ENCODE data around the gene ZNF74. TPM values are rescaled to one million over a fixed set of nuclear protein-coding genes. Genes with fewer than 3 reads are reported as not detected.
A peak's percentile ranks its signal among the peaks of the same experiment; 100 is the strongest.
"Not testable (repeated sequence)": the region's sequence is repeated elsewhere in the genome, so short reads cannot be mapped to it uniquely, and the experiment has no call there.

Gene ZNF74
- total RNA-seq, 1 donor, result 1.2 TPM

DNA sequence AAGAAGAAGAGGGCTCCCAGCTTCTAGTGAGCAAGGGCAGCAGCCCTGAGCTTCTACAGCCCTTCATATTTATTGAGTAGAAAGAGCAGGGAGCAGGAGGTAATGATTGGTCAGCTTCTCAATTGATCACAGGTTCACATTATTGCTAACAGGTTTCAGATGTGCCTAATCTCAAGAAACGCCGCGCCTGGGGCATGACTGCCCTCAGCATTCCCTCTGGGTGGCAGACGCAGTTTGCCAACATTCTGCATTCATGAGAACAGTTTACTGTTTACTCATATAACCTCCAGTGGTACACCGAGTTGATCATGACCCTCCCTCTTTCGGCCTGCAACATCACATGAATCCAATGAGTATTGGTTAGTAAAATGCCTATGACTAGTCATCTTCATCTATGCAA lies 4.7 kb upstream of the ZNF74 start:
- H3K4me1 ChIP-seq (ENCODE audit: insufficient read depth, low read length), result peaks cover 11% of the 10 kb centered on the region
- H3K9me3 ChIP-seq (ENCODE audit: low read depth, low read length), result no peaks in the 10 kb centered on the region
- no peaks in the 10 kb centered on the region for H3K27me3 ChIP-seq (ENCODE audit: insufficient read depth, low read length)
- no peak overlapping the region for H3K4me3 ChIP-seq (ENCODE audit: low read length)

DNA sequence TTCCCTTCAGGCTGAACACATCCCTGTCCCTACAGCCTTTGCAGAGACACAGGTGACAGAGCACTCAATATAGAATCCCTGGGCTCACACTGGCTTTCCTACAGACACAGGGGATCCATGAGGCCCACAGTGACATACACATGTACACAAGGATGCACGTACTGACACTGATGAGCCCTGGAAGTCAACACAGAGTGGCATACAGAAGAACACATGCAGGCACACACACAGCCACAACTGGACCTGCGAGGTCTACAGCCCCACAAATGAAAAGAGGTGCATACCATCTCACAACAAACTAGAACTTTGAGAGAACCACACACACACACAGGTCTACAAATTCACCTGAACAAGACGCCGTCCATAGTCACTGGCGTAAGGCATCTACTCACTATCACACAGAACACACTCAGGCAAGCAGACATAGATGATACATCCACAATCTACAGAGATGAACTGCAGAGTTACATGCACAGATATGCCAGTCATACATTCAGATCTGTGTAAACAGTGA lies 3.5 kb upstream of the ZNF74 start:
- peaks cover 23% of the 10 kb centered on the region for H3K4me1 ChIP-seq (ENCODE audit: insufficient read depth, low read length)
- no peak overlapping the region for H3K4me3 ChIP-seq (ENCODE audit: low read length)
- H3K27me3 ChIP-seq (ENCODE audit: insufficient read depth, low read length), result no peaks in the 10 kb centered on the region
- H3K9me3 ChIP-seq (ENCODE audit: low read depth, low read length), result no peaks in the 10 kb centered on the region

DNA sequence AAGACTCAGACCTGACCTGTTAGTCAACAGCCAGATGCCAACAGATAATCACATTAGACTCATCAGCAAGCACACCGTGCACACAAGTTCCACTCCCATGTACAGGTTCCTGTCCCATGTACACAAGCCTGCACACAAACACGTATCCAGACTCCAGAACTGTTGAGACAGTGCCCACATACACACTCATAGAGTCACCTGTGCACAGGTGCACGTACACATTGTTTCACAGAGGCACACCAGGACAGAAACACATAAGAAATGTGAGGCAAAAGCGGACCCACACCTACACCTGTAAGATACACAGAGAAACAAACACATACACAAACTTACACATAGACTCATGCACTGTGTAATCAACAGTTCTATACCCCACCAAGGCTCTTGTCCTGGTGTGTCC lies 2.7 kb upstream of the ZNF74 start:
- H3K9me3 ChIP-seq (ENCODE audit: low read depth, low read length), result no peaks in the 10 kb centered on the region
- H3K27me3 ChIP-seq (ENCODE audit: insufficient read depth, low read length), result no peaks in the 10 kb centered on the region
- no peak overlapping the region for H3K4me3 ChIP-seq (ENCODE audit: low read length)

DNA sequence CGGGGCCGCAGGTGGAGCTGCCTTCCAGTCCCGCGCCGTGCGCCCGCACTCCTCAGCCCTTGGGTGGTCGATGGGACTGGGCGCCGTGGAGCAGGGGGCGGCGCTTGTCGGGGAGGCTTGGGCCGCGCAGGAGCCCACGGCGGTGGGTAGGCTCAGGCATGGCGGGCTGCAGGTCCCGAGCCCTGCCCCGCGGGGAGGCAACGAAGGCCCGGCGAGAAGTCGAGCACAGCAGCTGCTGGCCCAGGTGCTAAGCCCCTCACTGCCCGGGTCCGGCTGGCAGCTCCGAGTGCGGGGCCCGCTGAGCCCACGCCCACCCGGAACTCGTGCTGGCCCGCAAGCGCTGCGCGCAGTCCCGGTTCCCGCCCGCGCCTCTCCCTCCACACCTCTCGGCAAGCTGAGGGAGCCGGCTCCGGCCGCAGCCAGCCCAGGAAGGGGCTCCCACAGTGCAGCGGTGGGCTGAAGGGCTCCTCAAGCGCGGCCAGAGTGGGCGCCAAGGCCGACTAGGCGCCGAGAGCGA lies 1.5 kb upstream of the ZNF74 start:
- H3K9me3 ChIP-seq (ENCODE audit: low read depth, low read length); H3K4me3 ChIP-seq (ENCODE audit: low read length); H3K27me3 ChIP-seq (ENCODE audit: insufficient read depth, low read length): not testable (repeated sequence)
- peaks cover 30% of the 10 kb centered on the region for H3K4me1 ChIP-seq (ENCODE audit: insufficient read depth, low read length)

More for the DNA sequence above, 2.7 kb upstream of the ZNF74 start:
- H3K4me1 ChIP-seq (ENCODE audit: insufficient read depth, low read length), result peaks cover 30% of the 10 kb centered on the region

DNA sequence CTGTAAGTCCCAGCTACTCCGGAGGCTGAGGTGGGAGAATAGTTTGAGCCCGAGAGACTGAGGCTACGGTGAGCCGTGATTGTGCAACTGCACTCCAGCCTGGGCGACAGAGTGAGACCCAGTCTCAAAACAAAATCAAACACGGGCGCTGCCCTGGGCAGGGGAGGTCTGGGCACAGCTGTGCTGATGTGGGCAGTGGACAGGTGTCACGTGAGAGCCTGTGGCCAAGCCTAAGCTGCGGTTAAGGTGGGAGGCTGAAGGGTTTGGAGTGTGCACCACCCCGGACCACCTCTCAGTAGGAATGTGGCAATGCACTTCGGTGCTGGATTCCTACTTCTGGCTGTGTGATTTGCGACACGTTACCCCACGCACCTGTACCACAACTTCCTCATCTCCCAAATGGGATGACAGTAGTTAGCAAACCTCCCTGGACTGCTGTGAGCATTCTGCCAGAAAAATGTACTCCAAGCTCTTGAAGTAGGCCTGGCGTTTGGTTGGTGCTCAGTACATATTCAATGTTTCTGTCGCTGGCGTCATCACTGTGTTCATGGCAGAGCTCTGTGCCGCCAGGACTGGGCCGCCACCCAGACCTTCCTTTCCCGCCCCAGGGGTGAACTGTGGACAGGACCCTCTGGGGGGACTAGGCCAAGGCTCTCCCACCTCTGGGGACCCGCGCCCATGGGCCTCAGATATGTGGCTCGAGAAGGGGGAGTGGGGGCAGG lies 807 bp upstream of the ZNF74 start:
- Histone ChIP-seq H3K27me3 (ENCODE audit: insufficient read depth, low read length) (no peaks in the 10 kb centered on the region), H3K4me1 (ENCODE audit: insufficient read depth, low read length) (peaks cover 30% of the 10 kb centered on the region), H3K4me3 (ENCODE audit: low read length) (peak overlapping the region; percentile 70), H3K9me3 (ENCODE audit: low read depth, low read length) (no peaks in the 10 kb centered on the region)

DNA sequence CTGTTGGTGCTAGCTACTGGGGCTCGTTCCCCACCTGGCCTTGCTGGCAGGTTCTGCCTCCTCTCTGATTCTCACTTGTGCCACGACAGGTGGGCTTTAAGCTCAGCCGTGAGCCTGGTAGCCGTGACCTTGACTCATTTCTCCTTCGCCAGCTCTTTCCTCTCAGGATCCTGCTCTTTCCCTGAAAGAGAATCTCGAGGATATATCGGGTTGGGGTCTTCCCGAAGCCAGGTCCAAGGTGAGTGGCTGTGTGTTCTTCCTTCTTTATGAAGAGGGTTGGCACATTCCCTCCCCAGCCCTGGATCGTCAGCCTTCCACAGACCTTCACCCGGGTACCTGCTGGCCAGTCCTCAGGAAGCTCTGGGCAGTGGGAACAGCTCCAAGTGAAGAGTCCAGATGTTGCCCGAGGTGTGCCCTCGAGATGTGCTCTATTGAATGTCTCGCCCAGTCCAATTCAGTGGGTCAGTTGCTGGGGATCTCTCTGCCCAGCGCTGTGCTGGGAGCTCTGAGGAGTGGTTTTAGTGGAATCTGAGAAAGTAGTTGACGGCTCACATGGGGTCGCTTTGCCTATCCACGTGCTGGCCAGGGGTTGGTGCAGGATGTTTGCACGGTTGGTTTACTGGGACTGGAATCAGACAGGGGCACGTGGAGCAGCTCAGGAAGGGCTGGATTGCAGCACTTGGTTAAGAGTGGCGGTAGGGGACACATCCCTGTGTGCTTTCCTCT lies 1.4 kb downstream of the ZNF74 start:
- Histone ChIP-seq H3K4me3 (ENCODE audit: low read length) (no peak overlapping the region), H3K4me1 (ENCODE audit: insufficient read depth, low read length) (peaks cover 30% of the 10 kb centered on the region), H3K27me3 (ENCODE audit: insufficient read depth, low read length) (no peaks in the 10 kb centered on the region), H3K9me3 (ENCODE audit: low read depth, low read length) (no peaks in the 10 kb centered on the region)

DNA sequence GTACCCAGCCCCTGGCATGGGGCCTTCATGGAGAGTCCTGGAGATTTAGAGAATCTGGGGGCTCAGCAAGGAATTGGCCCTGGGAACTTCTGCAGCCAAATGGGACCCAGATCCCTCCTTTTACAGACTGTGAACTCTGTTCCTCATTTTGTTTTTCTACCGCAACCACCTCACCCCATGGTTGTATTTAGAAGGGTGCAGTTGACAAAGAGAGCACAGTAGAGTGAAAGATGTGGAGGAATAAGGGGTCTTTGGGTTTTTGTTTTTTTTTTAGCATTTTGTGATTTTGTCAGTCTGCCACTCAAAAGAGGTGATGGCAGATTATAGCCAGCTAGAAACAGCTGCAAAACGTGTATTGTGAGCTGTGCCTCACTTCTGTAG lies 1.9 kb downstream of the ZNF74 start:
- no peaks in the 10 kb centered on the region for H3K27me3 ChIP-seq (ENCODE audit: insufficient read depth, low read length)
- H3K4me3 ChIP-seq (ENCODE audit: low read length), result no peak overlapping the region
- no peaks in the 10 kb centered on the region for H3K9me3 ChIP-seq (ENCODE audit: low read depth, low read length)
- H3K4me1 ChIP-seq (ENCODE audit: insufficient read depth, low read length), result peaks cover 30% of the 10 kb centered on the region

DNA sequence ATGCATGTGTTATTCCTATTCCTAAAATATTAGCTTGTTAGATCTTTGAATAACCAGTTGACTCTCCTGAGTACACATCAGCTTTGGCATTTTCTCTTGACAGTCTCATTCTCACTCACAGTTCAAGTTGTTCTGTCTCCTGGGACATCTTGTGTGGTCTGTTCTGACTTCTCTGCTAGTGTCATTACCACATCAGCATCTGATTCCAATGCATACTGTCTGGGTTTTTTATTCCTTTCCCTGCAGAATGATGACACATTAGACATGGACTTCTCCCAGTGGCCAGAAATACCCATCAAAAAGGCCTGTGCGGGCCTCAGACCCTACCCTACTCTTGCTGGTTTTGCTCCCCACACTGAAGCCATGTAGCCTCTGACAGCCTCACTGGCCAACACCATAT lies 2.7 kb downstream of the ZNF74 start:
- Histone ChIP-seq H3K9me3 (ENCODE audit: low read depth, low read length) (no peaks in the 10 kb centered on the region), H3K4me3 (ENCODE audit: low read length) (no peak overlapping the region), H3K27me3 (ENCODE audit: insufficient read depth, low read length) (no peaks in the 10 kb centered on the region), H3K4me1 (ENCODE audit: insufficient read depth, low read length) (peaks cover 30% of the 10 kb centered on the region)

DNA sequence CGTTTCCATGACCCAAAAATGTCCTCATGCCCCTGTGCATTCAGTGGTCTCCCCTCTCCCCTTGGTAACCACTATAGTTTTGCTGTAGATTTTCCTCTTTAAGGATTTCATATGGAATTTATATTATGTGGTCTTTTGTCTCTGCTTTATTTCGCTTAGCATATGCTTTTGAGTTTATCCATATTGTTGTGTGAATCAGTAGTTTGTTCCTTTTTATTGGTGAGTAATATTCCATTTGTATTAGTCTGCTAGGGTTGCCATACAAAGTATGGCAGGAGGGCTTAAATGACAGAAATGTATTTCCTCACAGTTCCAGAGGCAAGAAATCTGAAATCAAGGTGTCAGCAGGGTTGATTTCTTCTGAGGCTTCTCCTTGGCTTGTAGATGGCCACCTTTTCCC lies 3.5 kb downstream of the ZNF74 start:
- Histone ChIP-seq H3K27me3 (ENCODE audit: insufficient read depth, low read length) (no peaks in the 10 kb centered on the region), H3K4me3 (ENCODE audit: low read length) (no peak overlapping the region), H3K9me3 (ENCODE audit: low read depth, low read length) (no peaks in the 10 kb centered on the region), H3K4me1 (ENCODE audit: insufficient read depth, low read length) (peaks cover 30% of the 10 kb centered on the region)

DNA sequence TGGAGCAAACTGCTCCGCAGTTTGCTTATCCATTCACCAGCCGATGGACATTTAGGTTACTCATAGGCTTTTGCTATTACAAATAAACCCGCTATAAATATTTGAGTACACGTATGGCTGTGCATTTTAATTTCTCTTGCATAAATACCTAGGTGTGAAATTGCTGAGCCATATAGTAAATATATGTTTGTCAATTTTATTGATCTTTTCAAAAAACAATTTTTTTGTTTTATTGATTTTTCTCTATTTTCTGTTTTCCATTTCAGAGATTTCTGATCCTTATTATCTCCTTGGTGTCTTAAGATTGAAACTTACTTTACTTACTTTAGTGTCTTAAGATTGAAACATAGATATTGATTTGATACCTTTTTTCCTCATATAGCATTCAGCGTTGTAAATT lies 4.5 kb downstream of the ZNF74 start:
- Histone ChIP-seq H3K9me3 (ENCODE audit: low read depth, low read length) (no peaks in the 10 kb centered on the region), H3K27me3 (ENCODE audit: insufficient read depth, low read length) (no peaks in the 10 kb centered on the region), H3K4me1 (ENCODE audit: insufficient read depth, low read length) (peaks cover 25% of the 10 kb centered on the region), H3K4me3 (ENCODE audit: low read length) (no peak overlapping the region)

DNA sequence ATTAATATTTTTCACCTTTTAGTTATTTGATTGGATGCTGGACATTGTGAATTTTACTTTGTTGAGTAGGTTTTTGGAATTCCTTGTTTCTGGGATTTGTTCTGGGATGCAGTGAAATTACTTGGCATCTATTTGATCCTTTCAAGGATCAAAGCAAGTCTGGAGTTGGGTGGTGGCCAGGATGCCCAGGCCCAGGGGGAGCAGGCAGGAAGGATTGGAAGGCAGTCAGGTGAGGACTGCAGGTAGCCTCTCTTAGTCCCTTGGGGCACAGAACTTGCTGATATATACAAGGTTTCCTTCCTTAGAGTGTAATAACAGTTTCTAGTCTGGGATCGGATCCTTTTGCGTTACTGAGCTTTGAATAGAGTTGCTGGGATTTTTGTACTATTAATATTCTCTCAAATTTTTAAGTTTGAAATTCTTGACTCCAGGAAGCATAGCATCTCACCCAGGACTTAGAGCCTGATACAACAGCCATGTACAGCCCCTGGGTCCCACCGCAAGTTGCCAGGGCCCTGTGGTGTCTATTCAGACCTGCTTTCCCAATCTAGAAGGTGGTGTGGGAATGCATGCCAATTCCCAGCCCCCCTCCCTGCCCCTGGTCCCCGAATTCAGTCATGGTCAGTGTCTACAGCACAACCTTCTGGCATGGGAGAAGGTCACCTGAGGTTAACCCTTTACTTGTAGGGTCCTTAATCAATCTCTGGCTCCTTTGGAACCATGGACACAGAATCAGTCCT lies 6.1 kb downstream of the ZNF74 start:
- no peaks in the 10 kb centered on the region for H3K27me3 ChIP-seq (ENCODE audit: insufficient read depth, low read length)
- no peak overlapping the region for H3K4me3 ChIP-seq (ENCODE audit: low read length)
- H3K9me3 ChIP-seq (ENCODE audit: low read depth, low read length), result no peaks in the 10 kb centered on the region
- H3K4me1 ChIP-seq (ENCODE audit: insufficient read depth, low read length), result peaks cover 11% of the 10 kb centered on the region

DNA sequence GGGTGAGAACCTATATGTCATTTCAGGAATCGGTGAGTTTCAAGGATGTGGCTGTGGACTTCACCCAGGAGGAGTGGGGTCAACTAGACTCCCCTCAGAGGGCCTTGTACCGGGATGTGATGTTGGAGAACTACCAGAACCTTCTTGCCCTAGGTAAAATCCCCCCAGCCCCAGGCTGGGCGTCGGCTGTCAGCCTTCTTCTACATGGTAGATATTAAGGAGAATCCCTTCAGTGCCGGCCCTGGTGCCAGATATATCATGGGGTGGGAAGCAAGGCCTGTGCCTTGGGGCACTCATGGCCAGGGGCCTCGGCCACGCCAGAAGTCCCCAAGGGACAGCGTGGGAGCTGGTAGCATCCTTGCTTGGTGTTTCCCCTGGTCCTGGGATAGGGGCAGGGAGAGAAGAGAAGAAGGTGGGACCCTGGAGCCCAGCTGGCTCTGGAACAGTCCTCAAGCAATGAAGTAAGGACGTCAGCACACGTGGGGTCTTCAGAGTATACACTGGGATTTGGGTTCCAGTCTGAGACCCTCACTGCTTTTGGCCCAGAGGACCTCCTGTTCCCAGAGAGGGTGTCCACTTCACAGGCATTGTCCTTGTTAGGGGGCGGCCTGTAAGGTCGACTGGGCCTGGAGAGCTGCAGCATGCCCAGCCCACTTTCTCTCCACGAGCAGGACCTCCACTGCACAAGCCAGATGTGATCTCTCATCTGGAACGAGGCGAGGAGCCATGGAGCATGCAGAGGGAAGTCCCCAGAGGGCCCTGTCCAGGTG lies 6.8 kb downstream of the ZNF74 start:
- no peaks in the 10 kb centered on the region for H3K9me3 ChIP-seq (ENCODE audit: low read depth, low read length)
- no peaks in the 10 kb centered on the region for H3K27me3 ChIP-seq (ENCODE audit: insufficient read depth, low read length)
- peaks cover 4% of the 10 kb centered on the region for H3K4me1 ChIP-seq (ENCODE audit: insufficient read depth, low read length)
- H3K4me3 ChIP-seq (ENCODE audit: low read length), result no peak overlapping the region

DNA sequence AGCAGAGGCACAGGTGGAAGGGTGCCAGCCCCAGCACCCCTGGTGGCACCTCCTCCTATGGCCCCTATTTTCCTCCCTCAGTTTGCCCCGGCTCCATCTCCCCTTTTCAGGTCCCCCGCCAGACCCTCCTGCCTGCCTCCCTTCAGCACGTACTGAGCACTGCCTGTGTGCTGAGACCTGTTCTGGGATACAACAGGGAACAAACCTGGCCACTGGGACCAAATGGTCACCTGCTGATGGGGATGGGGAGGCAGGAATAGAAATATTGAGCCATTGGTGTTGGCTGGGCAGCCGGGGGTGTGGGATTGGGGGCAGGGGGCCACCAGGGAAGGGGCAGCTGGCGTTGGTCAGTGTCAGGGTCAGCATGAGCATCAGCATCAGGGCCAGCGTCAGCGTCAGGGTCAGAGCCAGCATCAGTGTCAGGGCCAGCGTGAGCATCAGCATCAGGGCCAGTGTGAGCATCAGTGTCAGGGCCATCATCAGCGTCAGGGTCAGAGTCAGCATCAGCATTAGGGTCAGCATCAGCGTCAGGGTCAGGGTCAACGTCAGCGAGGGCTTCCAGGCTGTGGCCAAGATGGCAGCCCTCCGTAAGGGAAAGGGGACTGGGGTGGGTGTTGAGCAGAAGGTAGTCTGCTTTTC lies 7.5 kb downstream of the ZNF74 start:
- Histone ChIP-seq H3K27me3 (ENCODE audit: insufficient read depth, low read length) (no peaks in the 10 kb centered on the region), H3K9me3 (ENCODE audit: low read depth, low read length) (no peaks in the 10 kb centered on the region), H3K4me1 (ENCODE audit: insufficient read depth, low read length) (no peaks in the 10 kb centered on the region), H3K4me3 (ENCODE audit: low read length) (no peak overlapping the region)
